Hepatocyte (in vitro differentiated cells): Measurements from ENCODE around the gene NXPE3. TPM values are rescaled to one million over a fixed set of nuclear protein-coding genes. Genes with fewer than 3 reads are reported as not detected.

Experiments
- DNase-seq: peaks from one replicate; pipeline ENCODE4 v3.0.0-alpha.2; 2016; ENCODE audit warnings: low spot score
- H2AFZ ChIP-seq: fragments of 200-600 bp; sonication (generic); 2 replicates; pipeline ENCODE4 v1.6.0; 2016; ENCODE audit warnings: antibody characterized with exemption, mild to moderate bottlenecking
- H3K27ac ChIP-seq: fragments of 200-600 bp; sonication (generic); 2 replicates; pipeline ENCODE4 v1.5.1; 2016; ENCODE audit warnings: mild to moderate bottlenecking
- H3K27me3 ChIP-seq: fragments of 200-600 bp; sonication (generic); 2 replicates; pipeline ENCODE4 v1.6.1; 2016
- H3K36me3 ChIP-seq: fragments of 200-600 bp; sonication (generic); replicated peaks from 2 replicates; pipeline ENCODE4 v1.5.1; 2016; ENCODE audit warnings: low read depth; ENCODE audit not compliant: insufficient read depth
- H3K4me1 ChIP-seq: fragments of 200-600 bp; sonication (generic); 2 replicates; pipeline ENCODE4 v1.5.1; 2016; ENCODE audit warnings: mild to moderate bottlenecking, moderate library complexity; ENCODE audit not compliant: insufficient read depth
- H3K4me2 ChIP-seq: fragments of 200-600 bp; sonication (generic); 2 replicates; pipeline ENCODE4 v1.6.0; 2016
- H3K4me3 ChIP-seq: fragments of 200-600 bp; sonication (generic); 2 replicates; pipeline ENCODE4 v1.5.1; 2016; ENCODE audit warnings: mild to moderate bottlenecking
- H3K79me2 ChIP-seq: fragments of 200-600 bp; sonication (generic); 2 replicates; pipeline ENCODE4 v1.6.0; 2017; ENCODE audit warnings: mild to moderate bottlenecking
- H3K9me2 ChIP-seq: fragments of 200-600 bp; sonication (generic); replicated peaks from 2 replicates; pipeline ENCODE4 v1.6.0; 2017; ENCODE audit warnings: mild to moderate bottlenecking; ENCODE audit not compliant: insufficient read depth
- H3K9me3 ChIP-seq: fragments of 200-600 bp; sonication (generic); 2 replicates; pipeline ENCODE4 v1.5.1; 2016; ENCODE audit warnings: low read depth, mild to moderate bottlenecking
- H4K20me1 ChIP-seq: fragments of 200-600 bp; sonication (generic); 2 replicates; pipeline ENCODE4 v1.6.0; 2016; ENCODE audit warnings: mild to moderate bottlenecking; ENCODE audit not compliant: insufficient read depth, poor library complexity, severe bottlenecking
- CTCF ChIP-seq: fragments of 200-600 bp; sonication (generic); IDR thresholded peaks from 2 replicates; pipeline ENCODE4 v1.5.1; 2016; ENCODE audit warnings: antibody characterized with exemption, mild to moderate bottlenecking; ENCODE audit not compliant: poor library complexity
- EZH2 ChIP-seq: fragments of 200-600 bp; sonication (generic); IDR thresholded peaks from 2 replicates; pipeline ENCODE4 v1.6.1; 2016; ENCODE audit warnings: antibody characterized with exemption, mild to moderate bottlenecking, borderline replicate concordance
- EZH2phosphoT487 ChIP-seq: fragments of 200-600 bp; sonication (generic); IDR thresholded peaks from one replicate; pipeline ENCODE4 v1.6.1; 2018; ENCODE audit warnings: antibody characterized with exemption, mild to moderate bottlenecking, low read depth, moderate library complexity; ENCODE audit not compliant: unreplicated experiment, severe bottlenecking
- WGBS: methylation state at CpG from one replicate; pipeline ENCODE4 v1.1.6; 2016; ENCODE audit warnings: low lambda C conversion rate; ENCODE audit errors: missing lambda C conversion rate; 5-methylcytosine and 5-hydroxymethylcytosine counted together
- polyA plus RNA-seq: library from polyadenylated mRNA; unstranded; fragments of >200 nt; fragmentation: Nextera tagmentation; extraction: Ambion mirVana; gene quantifications from 2 replicates; pipeline ENCODE4 v1.2.1, GENCODE V29; 2016
- total RNA-seq: library from RNA; depleted of rRNA; stranded (reverse); fragments of >200 nt; gene quantifications from 2 replicates; pipeline ENCODE4 v1.2.3, GENCODE V29; 2014

The NXPE3 gene
- total and polyA plus RNA-seq, 2 experiments from 2014 or later = 5.9 TPM

- Histone ChIP-seq H3K27me3 (no peaks in the 10 kb centered on the region), H3K4me2 (peak overlapping the region; percentile 45), H3K4me3 (no peak overlapping the region), H3K9me3 (no peaks in the 10 kb centered on the region), H3K9me2 (no peaks in the 10 kb centered on the region), H3K36me3 (no peaks in the 10 kb centered on the region), H3K79me2 (peaks cover 4% of the 10 kb centered on the region), H3K4me1 (peaks cover 16% of the 10 kb centered on the region), H2AFZ (no peak overlapping the region), H3K27ac (peak overlapping the region; percentile 38), H4K20me1 (no peaks in the 10 kb centered on the region)
- DNase-seq = peak; percentile 44
- 44% methylated on average over 3 of the region's 3 CpGs for WGBS
- TF ChIP-seq EZH2 (no peak), EZH2phosphoT487 (no peak), CTCF (no peak)
Measured at GRCh38 chr3:101814835-101815234, 35.8 kb downstream of the NXPE3 start.

GRCh38 chr3:101816215-101817149 is 37.5 kb downstream of the NXPE3 start:
- H3K27ac ChIP-seq = peak overlapping the region; percentile 20
- no peaks in the 10 kb centered on the region for H4K20me1 ChIP-seq
- H3K4me3 ChIP-seq = no peak overlapping the region
- 66% methylated on average over 4 of the region's 4 CpGs for WGBS
- TF ChIP-seq CTCF = no peak
- TF ChIP-seq EZH2phosphoT487 = no peak
- no peak for TF ChIP-seq EZH2
- H3K4me1 ChIP-seq = peaks cover 12% of the 10 kb centered on the region
- peaks cover 4% of the 10 kb centered on the region for H3K79me2 ChIP-seq
- H2AFZ ChIP-seq = no peak overlapping the region
- no peaks in the 10 kb centered on the region for H3K9me2 ChIP-seq
- H3K9me3 ChIP-seq = no peaks in the 10 kb centered on the region
- no peak overlapping the region for H3K4me2 ChIP-seq
- H3K36me3 ChIP-seq = no peaks in the 10 kb centered on the region
- no peaks in the 10 kb centered on the region for H3K27me3 ChIP-seq
- DNase-seq = no peak

- no peaks in the 10 kb centered on the region for H4K20me1 ChIP-seq
- H3K4me2 ChIP-seq = no peak overlapping the region
- H3K27me3 ChIP-seq = no peaks in the 10 kb centered on the region
- peaks cover 12% of the 10 kb centered on the region for H3K4me1 ChIP-seq
- no peak for TF ChIP-seq EZH2
- no peak for TF ChIP-seq EZH2phosphoT487
- TF ChIP-seq CTCF = no peak
- H3K9me3 ChIP-seq = no peaks in the 10 kb centered on the region
- no peaks in the 10 kb centered on the region for H3K36me3 ChIP-seq
- no peak overlapping the region for H3K4me3 ChIP-seq
- H3K9me2 ChIP-seq = no peaks in the 10 kb centered on the region
- peaks cover 4% of the 10 kb centered on the region for H3K79me2 ChIP-seq
- H2AFZ ChIP-seq = no peak overlapping the region
- no peak for DNase-seq
- 99% methylated on average over 5 of the region's 5 CpGs for WGBS
- no peak overlapping the region for H3K27ac ChIP-seq
Measured at GRCh38 chr3:101817992-101818391, 39.0 kb downstream of the NXPE3 start.
